ENCODE results near the gene HAO1. TPM values are rescaled to one million over a fixed set of nuclear protein-coding genes. Genes with fewer than 3 reads are reported as not detected.

The HAO1 gene
- total and polyA plus RNA-seq, 8 donors = not detected

GRCh38 chr20:7926767-7927166 lies 13.5 kb downstream of the HAO1 start:
- Histone ChIP-seq H3K9me3 (no peaks in the 10 kb centered on the region), H3K27me3 (no peaks in the 10 kb centered on the region), H3K27ac (no peak overlapping the region), H3K4me3 (no peak overlapping the region), H3K4me1 (no peaks in the 10 kb centered on the region), H3K36me3 (no peaks in the 10 kb centered on the region)
- peak in 1 of 2 donors; percentile 39 for DNase-seq
- WGBS, 5 donors = 11 to 22% (median 19%) methylated on average over 1 of the region's 1 CpG
- TF ChIP-seq POLR2A (IDR thresholded peaks at IDR 0.05) (no peak), EP300 (IDR thresholded peaks at IDR 0.05) (no peak), POLR2AphosphoS5 (IDR thresholded peaks at IDR 0.05) (no peak), CTCF (IDR thresholded peaks at IDR 0.05) (peak in 3 of 7 experiments; percentile 20 to 32 (median 26))
- intact Hi-C loops (cut with DNase I; ENCODE audit: low total_unique reads) = no loop called here

GRCh38 chr20:7926323-7926722 lies 13.9 kb downstream of the HAO1 start:
- intact Hi-C loops (cut with DNase I; ENCODE audit: low total_unique reads) = no loop called here
- no peak for DNase-seq
- no peaks in the 10 kb centered on the region for H3K27me3 ChIP-seq
- no peak overlapping the region for H3K27ac ChIP-seq
- WGBS, 5 donors = 50 to 75% (median 59%) methylated on average over 3 of the region's 3 CpGs
- H3K36me3 ChIP-seq = no peaks in the 10 kb centered on the region
- TF ChIP-seq POLR2A (IDR thresholded peaks at IDR 0.05) (no peak), EP300 (IDR thresholded peaks at IDR 0.05) (no peak), CTCF (IDR thresholded peaks at IDR 0.05) (no peak), POLR2AphosphoS5 (IDR thresholded peaks at IDR 0.05) (no peak)
- no peak overlapping the region for H3K4me3 ChIP-seq
- no peaks in the 10 kb centered on the region for H3K9me3 ChIP-seq
- H3K4me1 ChIP-seq = no peaks in the 10 kb centered on the region

- DNase-seq = peak in 1 of 2 donors; percentile 24
- 59 to 68% (median 61%) methylated on average over 3 of the region's 3 CpGs for WGBS, 5 donors
Observed at GRCh38 chr20:7924692-7925091, 15.6 kb downstream of the HAO1 start.

GRCh38 chr20:7916648-7917047 lies 23.6 kb downstream of the HAO1 start:
- no peak overlapping the region for H3K4me3 ChIP-seq
- WGBS, 5 donors = 68 to 98% (median 94%) methylated on average over 1 of the region's 1 CpG
- H3K36me3 ChIP-seq = no peaks in the 10 kb centered on the region
- H3K4me1 ChIP-seq = peaks cover 0 to 5% (median 0%) of the 10 kb centered on the region in 4 donors
- DNase-seq = no peak
- H3K27me3 ChIP-seq = no peaks in the 10 kb centered on the region
- H3K9me3 ChIP-seq = no peaks in the 10 kb centered on the region
- intact Hi-C loops (cut with DNase I; ENCODE audit: low total_unique reads) = no loop called here
- H3K27ac ChIP-seq = no peak overlapping the region
- TF ChIP-seq POLR2A (IDR thresholded peaks at IDR 0.05) (no peak), POLR2AphosphoS5 (IDR thresholded peaks at IDR 0.05) (no peak), CTCF (IDR thresholded peaks at IDR 0.05) (no peak), EP300 (IDR thresholded peaks at IDR 0.05) (no peak)

More at GRCh38 chr20:7924692-7925091, 15.6 kb downstream of the HAO1 start:
- peak in 1 of 3 donors; percentile 10 for TF ChIP-seq POLR2AphosphoS5 (IDR thresholded peaks at IDR 0.05)
- no peak for TF ChIP-seq CTCF (IDR thresholded peaks at IDR 0.05)
- TF ChIP-seq POLR2A (IDR thresholded peaks at IDR 0.05) = no peak
- TF ChIP-seq EP300 (IDR thresholded peaks at IDR 0.05) = no peak
- Histone ChIP-seq H3K27ac (no peak overlapping the region), H3K4me1 (no peaks in the 10 kb centered on the region), H3K27me3 (no peaks in the 10 kb centered on the region), H3K9me3 (no peaks in the 10 kb centered on the region), H3K36me3 (no peaks in the 10 kb centered on the region), H3K4me3 (no peak overlapping the region)
- intact Hi-C loops (cut with DNase I; ENCODE audit: low total_unique reads) = no loop called here
